Activated gamma-delta T cell treated with Interleukin-2 at 50 U/mL for 16 hours (primary cell): ENCODE data around the gene CREBZF.
A peak's percentile ranks its signal among the peaks of the same experiment; 100 is the strongest.
"Not testable (repeated sequence)": the region's sequence is repeated elsewhere in the genome, so short reads cannot be mapped to it uniquely, and the experiment has no call there.

Experiments
- DNase-seq: peaks from one replicate; pipeline ENCODE4 v3.0.0-alpha.2; 2020

CREBZF gene

DNA sequence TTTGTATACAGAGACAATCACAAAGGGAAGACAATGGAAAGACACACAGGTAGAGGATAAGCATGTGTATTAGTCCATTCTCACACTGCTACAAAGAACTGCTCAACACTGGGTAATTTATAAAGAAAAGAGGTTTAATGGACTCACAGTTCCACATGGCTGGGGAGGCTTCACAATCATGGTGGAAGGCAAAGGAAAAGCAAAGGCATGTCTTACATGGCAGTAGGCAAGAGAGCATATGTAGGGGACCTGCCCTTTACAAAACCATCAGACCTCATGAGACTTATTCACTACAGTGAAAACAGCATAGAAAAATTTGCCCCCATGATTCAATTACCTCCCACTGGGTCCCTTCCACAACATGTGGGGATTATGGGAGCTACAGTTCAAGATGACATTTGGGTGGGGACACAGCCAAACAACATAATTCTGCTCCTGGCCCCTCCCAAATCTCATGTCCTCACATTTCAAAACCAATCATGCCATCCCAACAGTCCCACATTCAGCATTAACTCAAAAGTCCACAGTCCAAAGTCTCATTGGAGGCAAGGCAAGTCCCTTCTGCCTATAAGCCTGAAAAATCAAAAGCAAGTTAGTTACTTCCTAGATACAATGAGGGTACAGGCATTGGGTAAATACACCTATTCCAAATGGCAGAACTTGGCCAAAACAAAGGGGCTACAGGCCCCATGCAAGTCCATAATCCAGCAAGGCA lies 6.2 kb upstream of the CREBZF start:
- not testable (repeated sequence) for DNase-seq

DNA sequence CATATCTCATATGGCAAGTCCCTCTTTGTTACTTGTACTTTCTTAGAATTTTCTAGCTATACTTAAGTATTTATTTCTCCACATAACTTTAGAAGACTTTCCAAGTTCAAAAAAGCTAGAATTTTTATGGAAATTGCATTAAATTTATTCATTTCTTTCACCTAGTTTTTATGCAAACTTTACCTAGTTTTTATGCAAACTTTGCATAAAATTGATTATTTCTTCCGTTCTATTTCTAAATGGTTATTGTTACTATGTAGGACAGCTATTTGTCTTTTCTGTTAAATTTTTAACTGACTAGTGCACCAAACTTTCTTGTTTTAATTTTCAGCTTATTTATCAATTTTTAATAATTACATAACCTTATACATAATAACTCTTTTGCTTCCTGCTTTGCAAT lies 3.2 kb upstream of the CREBZF start:
- DNase-seq, result no peak

DNA sequence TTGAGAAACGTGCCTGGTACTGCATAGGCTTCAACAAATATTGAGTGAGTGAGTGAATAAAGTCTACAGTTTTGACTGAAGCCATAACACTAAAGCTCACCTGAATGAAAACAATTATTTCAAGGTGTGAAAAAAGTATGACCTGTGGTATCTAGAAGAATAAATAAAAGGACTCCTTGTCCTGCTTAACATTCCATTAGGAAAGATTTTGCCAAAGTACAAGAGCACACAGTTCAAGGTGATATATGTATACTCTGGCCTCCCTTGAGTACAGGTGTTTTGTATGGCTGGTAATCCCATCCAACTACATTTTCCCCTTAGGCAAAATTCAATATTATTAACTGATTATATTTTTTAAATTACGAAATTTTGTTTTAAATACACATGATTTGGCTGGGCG lies 1.8 kb upstream of the CREBZF start:
- no peak for DNase-seq

DNA sequence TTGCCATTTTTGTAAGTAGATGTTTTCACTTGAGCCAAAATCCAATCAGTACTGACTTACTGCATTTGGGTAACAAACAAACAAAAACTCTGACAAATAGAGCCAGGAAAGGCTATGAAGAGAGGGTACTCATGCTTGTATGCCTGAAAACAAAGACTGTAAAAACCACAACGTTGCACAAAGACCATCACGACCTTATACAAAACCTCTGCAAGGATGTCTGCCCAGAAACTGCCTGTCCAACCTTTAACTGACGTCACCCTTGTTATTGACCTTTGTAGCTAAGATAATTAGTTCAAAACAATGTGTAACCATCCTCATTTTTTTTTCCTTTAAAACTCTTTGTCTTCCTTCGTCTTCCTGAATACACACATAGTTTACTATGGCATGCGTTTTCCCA lies 804 bp upstream of the CREBZF start:
- DNase-seq, result no peak

DNA sequence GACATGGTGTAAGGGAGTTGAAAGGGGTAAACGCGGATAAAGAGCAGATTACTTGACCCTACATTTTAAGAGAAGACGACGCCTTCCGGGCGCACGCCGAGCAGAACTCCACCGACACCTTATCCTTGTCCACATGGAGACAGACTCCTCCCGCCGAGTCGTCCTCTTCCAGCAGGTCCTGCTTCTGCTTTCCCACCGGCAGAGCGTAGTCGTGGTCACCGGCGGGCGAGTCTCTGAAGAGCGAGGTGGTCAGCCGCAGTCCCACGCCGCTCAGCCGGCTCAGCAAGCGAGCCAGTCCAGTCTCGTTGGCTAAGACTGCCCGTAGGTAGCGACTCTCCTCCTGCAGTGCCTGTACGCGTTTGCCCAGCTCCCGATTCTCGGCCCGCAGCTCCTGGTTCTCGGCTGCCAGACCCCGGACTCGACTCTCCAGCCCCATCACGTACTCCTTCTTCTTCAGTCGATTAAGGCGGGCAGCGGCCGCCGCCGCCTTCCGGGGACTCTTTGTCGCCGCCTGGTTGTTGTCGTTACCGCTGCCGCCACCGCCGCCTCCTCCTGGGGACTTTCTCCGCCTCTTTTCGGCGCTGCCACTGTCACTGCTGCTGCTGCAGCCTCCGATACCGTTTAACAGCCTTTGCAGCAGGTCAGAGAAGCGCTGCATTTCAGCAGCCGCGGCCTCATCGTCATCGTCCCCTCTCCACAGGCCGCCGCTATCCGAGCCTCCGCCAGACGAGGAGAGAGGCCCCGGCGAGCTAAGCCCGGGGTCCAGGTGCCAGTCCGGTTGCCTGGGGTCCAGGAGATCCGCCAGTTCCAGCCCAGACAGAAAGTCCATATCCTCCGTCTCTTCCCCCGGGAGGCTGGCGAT lies 945 bp downstream of the CREBZF start:
- DNase-seq, result peak; percentile 87

DNA sequence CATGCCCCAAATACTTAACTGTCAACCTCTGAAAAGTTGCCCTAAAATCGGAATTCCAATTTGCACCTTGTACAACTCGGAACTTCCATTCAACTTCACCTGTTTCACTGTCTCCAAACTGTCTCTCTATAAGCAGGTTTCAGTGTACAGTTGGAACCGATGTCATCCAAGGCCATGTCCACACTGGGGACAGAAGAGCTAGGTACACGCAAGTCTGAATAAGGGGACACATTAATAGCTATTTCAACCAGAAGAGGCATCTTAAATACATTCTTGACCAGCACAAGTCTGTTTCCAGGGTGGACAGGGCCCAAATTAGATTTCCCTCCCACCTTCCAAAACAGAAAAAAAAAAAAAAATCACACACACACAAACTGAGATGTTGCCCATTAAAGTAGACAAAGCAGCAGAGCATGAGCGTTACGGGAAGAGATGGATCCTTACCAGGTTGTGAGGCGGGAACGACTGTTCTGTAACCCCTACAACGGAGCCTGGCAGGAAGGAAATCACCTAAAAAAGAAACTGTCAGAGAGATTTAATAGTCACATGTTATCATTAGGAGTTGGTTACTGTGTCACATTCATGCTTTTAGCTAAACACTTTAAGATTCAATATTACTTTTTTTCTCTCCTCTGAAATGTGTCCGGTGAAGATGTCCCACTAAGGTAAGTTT lies 1.7 kb downstream of the CREBZF start:
- DNase-seq, result no peak

DNA sequence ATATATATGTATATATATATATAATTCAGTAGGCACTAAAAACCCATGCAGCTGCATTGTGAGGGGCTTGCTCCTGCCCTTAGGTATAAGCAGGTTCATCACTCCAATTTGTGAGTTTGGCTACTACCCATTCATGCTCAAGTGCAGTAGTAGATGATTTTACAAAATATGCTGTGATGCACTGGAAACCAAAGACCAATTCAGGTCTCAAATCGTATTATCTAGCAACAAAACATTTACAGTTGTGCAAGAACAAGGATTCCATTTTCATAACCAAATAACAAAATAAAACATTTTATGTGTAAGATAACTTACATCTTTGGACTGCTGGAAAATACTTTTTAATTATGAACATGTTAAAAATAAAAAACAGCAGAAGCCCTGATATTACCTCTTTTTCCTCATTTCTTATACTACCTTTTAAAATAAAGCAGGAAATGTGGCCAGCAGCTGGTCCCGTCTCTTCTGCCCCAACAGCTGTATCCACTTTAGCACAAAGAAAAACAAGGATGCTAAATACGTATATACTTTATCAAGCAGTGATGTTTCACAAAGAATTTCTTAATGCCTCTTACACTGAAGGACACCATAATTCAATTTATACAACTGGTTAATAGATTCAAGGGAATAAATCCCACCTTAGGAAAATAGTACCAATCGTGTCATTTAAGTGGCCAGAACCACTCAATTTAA lies 2.8 kb downstream of the CREBZF start:
- DNase-seq, result no peak

DNA sequence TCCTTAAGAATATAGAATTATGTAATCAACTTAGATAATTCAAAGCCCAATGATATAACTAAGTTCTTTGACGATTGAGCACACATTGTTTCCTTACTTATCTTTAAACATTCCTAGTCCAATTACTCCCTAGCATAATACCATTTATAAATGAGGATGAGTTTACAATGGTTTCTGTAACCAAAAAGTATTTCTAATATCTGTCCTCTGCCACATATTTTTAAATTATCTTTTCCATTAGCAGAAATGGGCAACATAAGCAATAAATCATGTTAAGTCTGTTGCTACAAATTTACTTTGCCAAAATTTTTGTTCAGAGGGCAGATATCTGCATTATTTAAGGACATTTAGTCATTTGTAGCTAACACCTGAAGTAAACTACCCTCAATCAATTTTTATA lies 6.7 kb downstream of the CREBZF start:
- no peak for DNase-seq

DNA sequence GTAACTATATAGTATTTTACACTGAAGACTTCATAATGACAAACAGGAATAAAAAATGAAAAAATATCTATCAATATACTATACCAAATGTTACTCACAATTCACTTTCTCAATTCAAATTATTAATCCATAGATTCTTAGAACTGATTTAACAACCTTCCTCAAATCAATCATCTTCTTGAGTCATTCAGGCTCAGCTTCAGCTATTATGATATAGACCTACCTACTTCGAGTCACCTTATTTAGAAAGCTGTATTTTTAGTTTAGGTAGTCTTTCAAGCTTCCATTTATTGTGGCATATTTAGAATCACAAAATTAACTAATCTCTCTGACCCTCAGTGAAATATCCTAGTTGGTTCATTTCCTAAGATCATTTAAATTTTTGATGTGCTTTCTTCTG lies 8.2 kb downstream of the CREBZF start:
- no peak for DNase-seq

DNA sequence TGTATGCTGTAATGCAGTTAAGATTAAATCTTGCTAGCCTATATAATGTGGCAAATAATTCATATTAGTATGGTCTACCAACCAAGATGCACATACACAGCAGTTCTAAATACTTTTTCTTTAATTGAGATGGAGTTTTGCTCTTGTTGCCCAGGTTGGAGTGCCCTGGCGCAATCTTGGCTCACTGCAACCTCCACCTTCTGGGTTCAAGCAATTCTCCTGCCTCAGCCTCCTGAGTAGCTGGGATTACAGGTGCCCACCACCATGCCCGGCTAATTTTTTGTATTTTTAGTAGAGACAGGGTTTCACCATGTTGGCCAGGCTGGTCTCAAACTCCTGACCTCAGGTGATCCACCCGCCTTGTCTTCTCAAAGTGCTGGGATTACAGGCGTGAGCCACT lies 10.6 kb downstream of the CREBZF start:
- DNase-seq, result not testable (repeated sequence)

DNA sequence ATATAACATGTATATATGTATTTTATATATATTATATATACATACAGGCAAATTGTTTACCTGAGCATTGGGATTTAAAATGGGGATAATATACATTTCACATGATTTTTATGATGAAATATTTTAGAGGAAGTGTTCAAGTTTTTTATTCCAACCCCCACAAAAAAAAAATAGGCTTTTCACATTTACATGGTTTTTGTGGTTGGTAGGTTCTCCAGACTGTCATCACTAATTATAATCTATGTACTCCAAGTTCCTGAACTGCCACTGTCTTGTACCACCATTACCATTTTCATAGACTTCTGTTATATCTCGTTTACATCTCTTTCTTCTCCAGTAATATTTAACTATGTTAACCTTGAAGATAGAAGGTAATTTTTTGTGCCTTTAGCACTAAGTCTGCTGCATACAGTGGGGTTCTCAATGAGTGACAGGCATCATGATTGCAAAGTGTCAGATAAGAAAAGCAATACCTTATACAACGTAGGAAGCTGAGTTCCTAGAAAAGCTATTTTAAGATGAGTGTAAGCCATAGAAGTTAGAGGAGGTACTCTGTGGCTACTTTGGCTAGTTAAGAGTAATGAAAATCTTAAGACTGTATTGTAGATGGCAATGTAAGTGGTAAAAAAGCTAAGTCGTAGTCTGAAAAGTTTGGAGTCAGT lies 12.0 kb downstream of the CREBZF start:
- no peak for DNase-seq

DNA sequence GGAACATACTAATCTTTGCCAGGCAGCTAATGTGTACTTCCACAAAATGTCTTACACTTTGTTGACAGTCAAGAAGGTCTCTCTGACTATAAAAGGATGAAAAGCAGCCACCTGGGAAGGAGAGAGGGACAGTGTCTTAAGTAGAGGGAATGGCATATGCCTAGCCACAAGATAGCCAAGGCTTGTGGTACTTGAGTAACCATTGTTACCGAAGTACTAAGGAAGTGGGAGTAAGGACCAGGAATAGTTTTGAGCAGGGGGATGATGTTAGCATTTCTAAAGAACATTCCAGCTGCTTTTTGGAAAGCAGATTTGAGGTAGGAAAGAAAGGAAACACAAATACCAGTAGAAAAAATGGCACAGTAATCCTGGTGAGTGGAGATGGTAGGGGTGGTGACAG lies 13.8 kb downstream of the CREBZF start:
- no peak for DNase-seq

DNA sequence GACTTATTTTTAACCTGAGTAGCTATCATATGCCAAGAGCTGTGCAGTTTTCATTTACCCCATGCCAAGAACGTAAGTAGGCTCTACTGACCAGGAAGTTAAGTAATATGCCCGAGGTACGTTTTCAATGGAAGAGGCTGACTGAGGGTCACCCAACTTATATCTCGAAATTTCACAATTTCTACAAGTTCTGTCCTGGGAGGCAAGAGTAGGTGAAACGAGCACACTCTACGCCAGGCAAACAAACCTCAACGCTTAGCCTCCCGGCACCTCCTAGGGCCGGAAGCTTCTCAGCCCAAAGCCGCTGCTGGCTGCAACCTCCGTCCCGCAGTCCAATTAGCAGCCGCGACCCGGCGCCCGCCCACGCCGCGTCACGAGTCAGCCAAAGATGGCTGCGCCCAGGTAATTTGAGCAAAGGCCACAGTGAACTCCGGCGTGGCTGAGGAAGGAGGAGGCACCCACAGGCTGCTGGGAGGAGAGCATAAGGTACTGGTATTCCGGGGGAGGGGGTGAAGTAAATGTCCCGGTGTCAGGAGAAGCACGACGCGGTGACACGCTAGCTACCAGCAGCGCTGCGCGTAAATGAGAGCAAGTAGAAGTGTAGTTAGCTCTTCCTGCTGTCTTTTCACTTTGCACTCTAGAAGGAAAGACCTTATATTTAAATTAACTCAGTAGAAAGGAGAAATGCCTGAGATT lies 17.2 kb downstream of the CREBZF start, which contains the start of gene TMEM126A:
TMEM126A (plus strand) TSS at position 364 of the 696 bp plus-strand sequence. CDS start 2,289 bp downstream, outside the sequence.
- peak; percentile 86 for DNase-seq

DNA sequence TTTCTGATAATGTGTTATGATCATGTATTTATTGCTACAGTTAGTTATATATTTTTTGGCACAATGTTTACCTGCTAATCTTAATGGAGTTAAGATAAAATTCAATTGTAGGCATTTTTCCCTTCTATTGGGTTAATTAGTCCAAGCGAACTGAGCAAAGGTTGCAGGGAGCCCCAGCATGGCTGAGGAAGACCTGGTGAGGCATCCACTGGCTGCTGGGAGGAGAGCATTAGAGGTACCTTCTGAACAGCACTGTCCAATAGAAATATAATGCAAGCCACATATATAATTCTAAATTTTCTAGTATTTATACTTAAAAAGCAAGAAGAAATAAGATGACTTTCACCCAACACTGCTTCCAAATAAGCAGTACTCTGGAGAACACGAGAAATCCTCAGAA lies 17.9 kb downstream of the CREBZF start:
- DNase-seq, result no peak

DNA sequence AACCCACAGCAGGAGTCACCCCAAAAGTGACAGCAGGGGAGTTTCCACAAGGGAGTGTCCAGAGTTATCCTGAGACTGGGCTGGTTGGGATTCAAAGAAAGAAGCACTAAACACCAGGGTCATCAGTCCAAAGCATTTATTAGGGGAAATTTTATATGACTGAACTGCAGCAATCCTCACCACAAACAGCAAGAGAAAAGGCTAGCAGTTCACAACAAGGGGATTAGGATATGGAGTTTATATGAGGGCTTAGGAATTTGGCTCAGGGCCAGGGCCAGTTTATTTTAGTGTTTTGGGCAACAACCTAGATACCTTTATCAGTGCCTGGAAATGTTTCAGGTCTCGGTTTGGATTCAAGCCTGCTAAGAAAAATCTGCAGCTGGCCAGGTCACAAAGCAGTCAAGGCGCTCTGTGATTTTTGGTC lies 21.7 kb downstream of the CREBZF start:
- no peak for DNase-seq

DNA sequence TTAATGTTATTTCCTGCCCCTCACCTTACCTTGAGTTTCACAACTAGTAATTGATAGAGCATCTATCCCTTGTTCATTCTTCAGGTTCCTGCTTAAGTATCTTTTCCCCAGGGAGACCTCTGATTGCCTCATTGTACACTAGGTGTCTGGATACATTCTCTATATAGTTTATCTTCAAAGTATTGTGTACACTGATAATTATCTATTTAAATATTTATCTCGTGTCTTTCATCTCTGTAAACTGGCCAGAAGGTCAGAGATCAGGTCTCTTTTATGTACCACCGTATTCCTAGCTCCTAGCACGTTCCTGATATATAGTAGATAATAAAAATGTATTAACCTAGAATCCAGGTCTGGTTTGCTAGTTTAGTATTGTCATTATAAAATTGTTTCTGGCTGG lies 30.2 kb downstream of the CREBZF start:
- DNase-seq, result no peak

DNA sequence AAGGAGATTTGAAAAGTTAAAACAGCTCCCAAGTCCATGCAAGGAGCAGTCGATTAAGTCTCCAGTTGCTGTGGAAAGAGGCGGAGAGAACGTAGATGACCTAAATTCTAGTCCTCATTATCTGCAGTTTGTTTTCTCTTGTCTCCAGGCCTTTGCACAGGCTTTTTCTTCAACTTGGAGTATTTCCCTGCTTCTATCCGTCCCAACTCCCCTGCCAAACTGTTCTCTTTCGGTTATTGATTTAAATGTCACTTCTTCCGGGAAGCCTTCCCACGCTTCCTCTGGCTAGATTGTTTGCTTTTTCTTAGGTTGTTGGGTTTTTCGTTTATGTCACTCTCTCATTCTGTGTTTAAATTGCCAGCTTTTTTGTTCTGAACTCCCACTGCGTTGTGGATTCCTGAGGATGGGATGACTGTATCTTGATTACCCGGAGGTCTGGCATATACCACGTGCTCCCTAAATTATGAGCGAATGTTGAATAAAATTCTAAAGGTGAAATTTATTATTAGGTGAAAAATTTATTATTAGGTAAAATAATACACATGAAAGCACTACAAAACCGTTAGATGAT lies 36.1 kb downstream of the CREBZF start:
- no peak for DNase-seq

DNA sequence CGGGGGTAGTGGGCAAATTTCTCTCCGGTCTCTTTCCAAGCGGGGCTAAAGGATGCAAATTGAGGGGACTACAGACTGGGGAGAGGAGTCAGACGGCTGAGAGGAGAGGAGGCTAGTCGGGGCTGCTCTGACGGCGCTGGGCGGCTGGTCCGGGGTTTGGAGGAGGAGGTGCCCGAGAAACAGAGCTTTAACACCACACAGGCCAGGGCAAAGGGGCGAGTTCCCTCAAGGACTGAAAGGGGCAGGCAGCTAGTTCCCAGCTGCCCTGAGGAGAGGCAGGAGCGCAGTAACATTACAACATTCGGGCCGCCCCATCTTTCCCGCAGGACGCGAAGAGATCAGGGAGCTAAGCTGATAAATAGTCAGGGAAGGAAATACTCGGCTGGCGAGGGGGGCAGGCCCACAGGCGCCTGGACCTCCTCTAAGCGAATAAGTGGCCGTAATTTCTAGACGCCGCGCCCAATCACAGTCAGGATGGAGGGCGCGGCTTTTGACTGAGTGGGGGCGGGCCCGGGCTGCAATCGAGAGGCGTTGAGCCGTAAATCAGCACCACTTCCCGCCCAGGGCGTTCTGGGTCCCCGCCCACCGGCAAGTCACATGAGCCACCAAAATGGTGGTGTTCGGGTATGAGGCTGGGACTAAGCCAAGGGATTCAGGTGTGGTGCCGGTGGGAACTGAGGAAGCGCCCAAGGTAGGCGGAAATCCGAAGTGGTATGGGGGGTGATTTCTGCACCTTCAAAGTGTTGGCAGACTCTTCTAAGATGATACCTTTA lies 36.7 kb downstream of the CREBZF start, which contains the start of gene TMEM126B:
TMEM126B (plus strand) TSS at position 596 of the 773 bp plus-strand sequence; CDS start at position 611, 15 bp downstream.
- peak; percentile 96 for DNase-seq

DNA sequence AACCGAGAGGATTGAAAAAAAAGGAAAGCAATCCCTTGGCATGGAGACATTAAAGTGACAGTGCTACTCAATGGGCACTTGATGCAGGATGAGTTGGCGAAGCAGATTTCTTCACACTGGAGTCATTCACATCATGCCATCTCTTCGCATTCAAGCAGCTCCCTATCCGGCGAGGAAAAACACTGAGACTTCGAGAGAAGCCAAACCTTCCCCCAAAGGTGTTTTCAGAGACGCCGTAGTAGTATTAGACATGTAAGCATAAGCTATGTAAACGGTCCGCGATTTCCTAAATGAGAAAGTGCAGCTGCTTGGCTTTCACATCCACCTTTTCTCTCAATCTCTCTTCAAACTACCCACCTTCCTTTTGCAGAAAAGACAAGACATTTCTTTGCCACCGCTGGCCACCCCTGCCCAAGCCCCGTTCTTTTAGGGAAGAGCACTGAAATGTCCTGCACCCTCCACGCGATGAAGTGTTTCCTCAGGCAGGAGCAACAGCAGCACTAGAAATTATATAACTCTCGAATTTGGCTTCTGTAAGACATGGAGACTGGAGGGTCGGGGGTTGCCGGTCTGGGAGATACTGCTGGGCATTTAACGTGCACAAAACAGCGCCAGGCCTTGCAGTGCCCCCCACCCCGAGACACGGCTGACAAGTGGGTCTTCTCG lies 37.5 kb downstream of the CREBZF start, which contains the start of gene DLG2:
DLG2 (minus strand) TSS at position 13 of the 666 bp plus-strand sequence.
- peak; percentile 5 for DNase-seq

DNA sequence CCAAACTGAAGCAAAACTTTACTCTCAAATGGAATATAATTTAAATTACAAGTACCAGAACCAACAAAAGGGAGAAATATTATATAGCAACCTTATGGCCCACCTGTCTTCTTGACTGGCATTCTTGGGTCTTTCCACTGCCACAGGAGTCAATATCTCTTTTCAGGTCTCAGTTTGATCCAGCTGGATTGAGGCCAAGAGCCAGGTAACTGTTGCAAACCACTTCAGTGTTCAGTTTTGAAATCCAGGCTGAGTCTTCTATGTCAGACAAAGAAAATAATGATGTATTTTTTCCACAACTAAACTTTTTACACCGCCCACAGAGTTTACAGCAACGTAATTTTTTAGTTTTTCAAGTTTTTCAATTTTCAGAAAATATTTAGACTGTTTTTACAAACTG lies 38.4 kb downstream of the CREBZF start:
- no peak for DNase-seq
